Measurements from ENCODE around the gene AJUBA. TPM values are rescaled to one million over a fixed set of nuclear protein-coding genes. Genes with fewer than 3 reads are reported as not detected.
A peak's percentile ranks its signal among the peaks of the same experiment; 100 is the strongest.

AJUBA gene
- total RNA-seq, 1 donor from 2014 or later = 7.2 TPM

DNA sequence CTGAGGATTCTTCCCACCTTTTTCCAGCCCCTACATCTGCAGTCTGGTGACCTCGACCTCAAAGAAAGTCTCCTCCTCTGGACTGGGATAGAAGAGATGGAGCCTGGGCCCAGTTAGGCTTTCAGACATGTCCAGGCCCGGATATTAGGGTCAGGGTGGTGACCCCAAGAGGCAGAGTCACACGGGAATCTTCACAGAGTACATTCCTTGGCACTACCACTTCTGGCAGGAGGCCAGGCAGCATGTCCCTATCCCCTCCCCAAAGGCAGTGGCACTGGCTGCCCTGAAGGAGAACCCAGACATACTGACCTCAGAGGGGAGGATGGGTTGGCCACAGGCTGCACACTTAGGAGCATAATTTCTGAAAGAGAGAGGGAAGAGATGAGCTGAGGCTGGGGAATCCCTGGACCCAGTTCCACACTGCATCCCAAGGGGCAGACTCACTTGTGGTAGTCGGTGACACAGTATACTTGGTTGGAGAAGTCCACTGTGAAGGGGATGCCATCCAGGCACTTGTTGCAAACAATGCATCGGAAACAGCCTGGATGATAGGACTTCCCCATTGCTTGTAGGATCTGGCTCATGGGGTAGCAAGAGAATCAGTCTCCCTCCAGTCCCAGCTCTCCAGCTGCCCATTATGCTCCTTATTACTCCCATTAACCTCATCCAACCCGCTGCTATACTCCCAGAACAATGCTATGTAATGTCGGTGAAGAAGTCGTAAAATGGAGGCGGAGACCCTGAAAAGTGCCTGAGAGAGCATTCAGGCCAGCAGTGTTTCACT is 7.6 kb downstream of the AJUBA start:
- H3K27ac Mint-ChIP-seq (ENCODE audit: unreplicated experiment) = no peak overlapping the region
- no peak for DNase-seq (ENCODE audit: low spot score)
- H3K4me3 Mint-ChIP-seq (ENCODE audit: unreplicated experiment) = no peak overlapping the region
- no peak for TF ChIP-seq CTCF (IDR thresholded peaks at IDR 0.05; ENCODE audit: unreplicated experiment)
- H3K9me3 Mint-ChIP-seq (ENCODE audit: unreplicated experiment) = no peaks in the 10 kb centered on the region
- H3K27me3 Mint-ChIP-seq (ENCODE audit: unreplicated experiment) = peaks cover 15% of the 10 kb centered on the region
- peaks cover 22% of the 10 kb centered on the region for H3K4me1 Mint-ChIP-seq (ENCODE audit: unreplicated experiment)
- H3K36me3 Mint-ChIP-seq (ENCODE audit: low read depth, unreplicated experiment) = peaks cover 16% of the 10 kb centered on the region

DNA sequence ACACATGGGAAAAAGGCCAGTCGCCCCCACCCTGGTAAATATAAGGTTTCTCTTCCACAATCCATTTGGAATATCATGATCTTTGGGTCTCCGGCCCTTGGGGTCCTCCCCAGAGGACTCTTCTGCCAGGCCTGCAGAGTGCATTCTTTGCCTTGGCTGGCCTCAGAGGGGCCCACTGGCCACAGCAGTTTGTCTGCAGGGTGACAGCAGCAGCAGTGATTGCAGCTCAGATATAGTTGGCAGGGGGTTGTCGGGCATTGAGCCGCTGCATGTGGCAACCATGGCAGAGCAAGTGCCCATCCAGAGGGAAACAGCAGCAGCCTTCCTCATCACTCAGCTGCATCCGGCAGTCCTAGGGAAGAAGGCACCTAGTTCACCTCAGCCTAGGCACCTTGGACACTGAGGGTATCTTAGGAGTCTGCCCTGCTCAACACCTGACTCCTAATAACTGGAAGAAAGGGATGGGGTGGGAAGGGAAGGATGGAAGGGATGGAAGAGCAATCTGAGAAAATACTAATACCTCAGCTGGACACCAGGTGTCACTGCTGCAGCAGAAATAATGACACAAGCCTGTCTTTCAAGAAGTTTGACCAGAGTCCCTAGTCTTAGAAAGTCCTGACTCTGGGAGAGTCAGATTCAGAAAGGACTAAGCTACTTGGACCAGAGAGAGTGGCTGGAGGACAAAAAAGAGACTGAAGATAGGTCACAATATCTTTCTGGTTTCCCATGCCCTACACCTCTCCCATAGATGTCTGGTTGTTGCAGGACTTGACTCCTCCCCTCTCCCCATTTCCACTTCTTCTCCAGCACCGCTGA is 8.9 kb downstream of the AJUBA start:
- peaks cover 9% of the 10 kb centered on the region for H3K27me3 Mint-ChIP-seq (ENCODE audit: unreplicated experiment)
- H3K27ac Mint-ChIP-seq (ENCODE audit: unreplicated experiment) = no peak overlapping the region
- peak; percentile 74 for TF ChIP-seq CTCF (IDR thresholded peaks at IDR 0.05; ENCODE audit: unreplicated experiment)
- peaks cover 18% of the 10 kb centered on the region for H3K36me3 Mint-ChIP-seq (ENCODE audit: low read depth, unreplicated experiment)
- DNase-seq (ENCODE audit: low spot score) = peak; percentile 61
- H3K4me1 Mint-ChIP-seq (ENCODE audit: unreplicated experiment) = peaks cover 18% of the 10 kb centered on the region
- no peaks in the 10 kb centered on the region for H3K9me3 Mint-ChIP-seq (ENCODE audit: unreplicated experiment)
- H3K4me3 Mint-ChIP-seq (ENCODE audit: unreplicated experiment) = no peak overlapping the region

DNA sequence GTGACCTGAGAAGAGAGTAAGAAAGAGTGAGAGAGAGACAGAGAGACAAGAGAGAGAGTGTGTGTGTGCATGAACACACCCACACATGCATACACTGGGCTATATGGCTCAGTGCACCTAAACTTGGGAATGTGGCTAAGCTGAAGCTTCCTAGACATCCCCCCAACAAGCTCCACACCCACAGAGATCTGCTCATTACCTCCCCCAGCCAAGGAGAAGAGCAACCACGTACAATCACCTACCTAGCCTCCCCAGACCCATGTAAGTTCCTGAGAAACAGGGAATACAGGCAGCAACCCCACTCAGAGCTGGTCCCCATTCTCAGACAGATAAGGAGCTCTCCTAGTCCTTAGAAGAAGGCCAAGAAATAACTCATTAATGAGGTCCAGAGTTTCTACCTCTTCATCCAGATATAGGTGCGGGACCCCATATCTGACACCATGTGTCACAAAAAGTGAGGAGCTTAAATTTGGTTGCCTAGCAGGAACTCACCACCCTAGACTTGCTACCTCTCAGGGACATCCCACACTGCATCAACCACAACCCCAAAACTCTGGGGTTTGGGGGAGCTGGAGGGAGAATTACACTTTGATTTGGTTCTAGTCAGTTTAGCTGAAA is 9.9 kb downstream of the AJUBA start:
- H3K9me3 Mint-ChIP-seq (ENCODE audit: unreplicated experiment) = no peaks in the 10 kb centered on the region
- no peak overlapping the region for H3K27ac Mint-ChIP-seq (ENCODE audit: unreplicated experiment)
- no peak for TF ChIP-seq CTCF (IDR thresholded peaks at IDR 0.05; ENCODE audit: unreplicated experiment)
- H3K4me3 Mint-ChIP-seq (ENCODE audit: unreplicated experiment) = no peak overlapping the region
- peaks cover 11% of the 10 kb centered on the region for H3K4me1 Mint-ChIP-seq (ENCODE audit: unreplicated experiment)
- no peak for DNase-seq (ENCODE audit: low spot score)
- peaks cover 7% of the 10 kb centered on the region for H3K27me3 Mint-ChIP-seq (ENCODE audit: unreplicated experiment)
- peaks cover 15% of the 10 kb centered on the region for H3K36me3 Mint-ChIP-seq (ENCODE audit: low read depth, unreplicated experiment)

- TF ChIP-seq CTCF (IDR thresholded peaks at IDR 0.05; ENCODE audit: unreplicated experiment) = no peak
- Mint-ChIP-seq H3K4me3 (ENCODE audit: unreplicated experiment) (no peak overlapping the region), H3K9me3 (ENCODE audit: unreplicated experiment) (no peaks in the 10 kb centered on the region)
Observed at GRCh38 chr14:22971152-22971551, 11.2 kb downstream of the AJUBA start.

More at GRCh38 chr14:22971152-22971551, 11.2 kb downstream of the AJUBA start:
- H3K27ac Mint-ChIP-seq (ENCODE audit: unreplicated experiment) = no peak overlapping the region
- H3K27me3 Mint-ChIP-seq (ENCODE audit: unreplicated experiment) = peaks cover 6% of the 10 kb centered on the region
- H3K36me3 Mint-ChIP-seq (ENCODE audit: low read depth, unreplicated experiment) = peaks cover 12% of the 10 kb centered on the region
- DNase-seq (ENCODE audit: low spot score) = no peak
- no peaks in the 10 kb centered on the region for H3K4me1 Mint-ChIP-seq (ENCODE audit: unreplicated experiment)

Data from endothelial cell (in vitro differentiated cells).